Measurements from ENCODE around the gene TTC38. TPM values are rescaled to one million over a fixed set of nuclear protein-coding genes. Genes with fewer than 3 reads are reported as not detected.
A peak's percentile ranks its signal among the peaks of the same experiment; 100 is the strongest.

The TTC38 gene
- total and polyA plus RNA-seq, 9 donors = 15.6 to 29.1 (median 19.3) TPM

GRCh38 chr22:46275455-46276122, 7.8 kb downstream of the TTC38 start:
- peaks cover 76% of the 10 kb centered on the region for H3K36me3 ChIP-seq (ENCODE audit: control insufficient read depth, insufficient read depth, low read length)
- H3K9me3 ChIP-seq (replicated peaks; ENCODE audit: control insufficient read depth, low read depth, low read length) = no peaks in the 10 kb centered on the region
- DNase-seq = no peak
- no CpG with 5 or more reads among the region's 3 CpGs for WGBS (ENCODE audit: insufficient coverage)
- no peaks in the 10 kb centered on the region for H3K27me3 ChIP-seq (ENCODE audit: control insufficient read depth, insufficient read depth, low read length)
- H3K4me1 ChIP-seq (ENCODE audit: control insufficient read depth, insufficient read depth, low read length) = no peaks in the 10 kb centered on the region
- H3K27ac ChIP-seq (ENCODE audit: low read length) = no peak overlapping the region
- no peak overlapping the region for H3K4me3 ChIP-seq (ENCODE audit: low read length)

GRCh38 chr22:46276563-46276962, 8.8 kb downstream of the TTC38 start:
- H3K36me3 ChIP-seq (ENCODE audit: control insufficient read depth, insufficient read depth, low read length) = peaks cover 82% of the 10 kb centered on the region
- no CpG with 5 or more reads among the region's 7 CpGs for WGBS (ENCODE audit: insufficient coverage)

GRCh38 chr22:46278656-46279645, 11.1 kb downstream of the TTC38 start:
- no peaks in the 10 kb centered on the region for H3K4me1 ChIP-seq (ENCODE audit: control insufficient read depth, insufficient read depth, low read length)
- H3K36me3 ChIP-seq (ENCODE audit: control insufficient read depth, insufficient read depth, low read length) = peaks cover 74% of the 10 kb centered on the region
- DNase-seq = no peak
- no peaks in the 10 kb centered on the region for H3K27me3 ChIP-seq (ENCODE audit: control insufficient read depth, insufficient read depth, low read length)
- no peak overlapping the region for H3K4me3 ChIP-seq (ENCODE audit: low read length)
- H3K9me3 ChIP-seq (replicated peaks; ENCODE audit: control insufficient read depth, low read depth, low read length) = no peaks in the 10 kb centered on the region
- H3K27ac ChIP-seq (ENCODE audit: low read length) = no peak overlapping the region
- 95% methylated on average over 17 of the region's 22 CpGs for WGBS (ENCODE audit: insufficient coverage)

More at GRCh38 chr22:46276563-46276962, 8.8 kb downstream of the TTC38 start:
- H3K27ac ChIP-seq (ENCODE audit: low read length) = no peak overlapping the region
- no peak for DNase-seq
- H3K27me3 ChIP-seq (ENCODE audit: control insufficient read depth, insufficient read depth, low read length) = no peaks in the 10 kb centered on the region
- H3K9me3 ChIP-seq (replicated peaks; ENCODE audit: control insufficient read depth, low read depth, low read length) = no peaks in the 10 kb centered on the region
- H3K4me3 ChIP-seq (ENCODE audit: low read length) = no peak overlapping the region
- no peaks in the 10 kb centered on the region for H3K4me1 ChIP-seq (ENCODE audit: control insufficient read depth, insufficient read depth, low read length)

- DNase-seq = no peak
- 95% methylated on average over 11 of the region's 12 CpGs for WGBS (ENCODE audit: insufficient coverage)
- Histone ChIP-seq H3K36me3 (ENCODE audit: control insufficient read depth, insufficient read depth, low read length) (peaks cover 75% of the 10 kb centered on the region), H3K4me3 (ENCODE audit: low read length) (no peak overlapping the region), H3K4me1 (ENCODE audit: control insufficient read depth, insufficient read depth, low read length) (no peaks in the 10 kb centered on the region), H3K27ac (ENCODE audit: low read length) (no peak overlapping the region), H3K9me3 (replicated peaks; ENCODE audit: control insufficient read depth, low read depth, low read length) (no peaks in the 10 kb centered on the region), H3K27me3 (ENCODE audit: control insufficient read depth, insufficient read depth, low read length) (no peaks in the 10 kb centered on the region)
These were observed 12.4 kb downstream of the TTC38 start for GRCh38 chr22:46280063-46280817.

- Histone ChIP-seq H3K4me3 (ENCODE audit: low read length) (no peak overlapping the region), H3K27ac (ENCODE audit: low read length) (no peak overlapping the region), H3K4me1 (ENCODE audit: control insufficient read depth, insufficient read depth, low read length) (no peaks in the 10 kb centered on the region), H3K36me3 (ENCODE audit: control insufficient read depth, insufficient read depth, low read length) (peaks cover 71% of the 10 kb centered on the region), H3K27me3 (ENCODE audit: control insufficient read depth, insufficient read depth, low read length) (no peaks in the 10 kb centered on the region), H3K9me3 (replicated peaks; ENCODE audit: control insufficient read depth, low read depth, low read length) (no peaks in the 10 kb centered on the region)
- DNase-seq = peak; percentile 29
- WGBS (ENCODE audit: insufficient coverage) = 79% methylated on average over 17 of the region's 19 CpGs
These were observed 13.3 kb downstream of the TTC38 start for GRCh38 chr22:46280999-46281623.

- no peaks in the 10 kb centered on the region for H3K27me3 ChIP-seq (ENCODE audit: control insufficient read depth, insufficient read depth, low read length)
- H3K4me3 ChIP-seq (ENCODE audit: low read length) = no peak overlapping the region
- H3K27ac ChIP-seq (ENCODE audit: low read length) = no peak overlapping the region
- no peaks in the 10 kb centered on the region for H3K4me1 ChIP-seq (ENCODE audit: control insufficient read depth, insufficient read depth, low read length)
- no peaks in the 10 kb centered on the region for H3K9me3 ChIP-seq (replicated peaks; ENCODE audit: control insufficient read depth, low read depth, low read length)
- WGBS (ENCODE audit: insufficient coverage) = 94% methylated on average over 11 of the region's 13 CpGs
- H3K36me3 ChIP-seq (ENCODE audit: control insufficient read depth, insufficient read depth, low read length) = peaks cover 75% of the 10 kb centered on the region
- DNase-seq = no peak
These were observed 14.3 kb downstream of the TTC38 start for GRCh38 chr22:46281866-46282678.

- Histone ChIP-seq H3K4me1 (ENCODE audit: control insufficient read depth, insufficient read depth, low read length) (peaks cover 6% of the 10 kb centered on the region), H3K36me3 (ENCODE audit: control insufficient read depth, insufficient read depth, low read length) (peaks cover 70% of the 10 kb centered on the region), H3K9me3 (replicated peaks; ENCODE audit: control insufficient read depth, low read depth, low read length) (no peaks in the 10 kb centered on the region), H3K27ac (ENCODE audit: low read length) (no peak overlapping the region), H3K4me3 (ENCODE audit: low read length) (no peak overlapping the region), H3K27me3 (ENCODE audit: control insufficient read depth, insufficient read depth, low read length) (no peaks in the 10 kb centered on the region)
- no CpG with 5 or more reads among the region's 3 CpGs for WGBS (ENCODE audit: insufficient coverage)
- DNase-seq = no peak
These were observed 18.2 kb downstream of the TTC38 start for GRCh38 chr22:46286006-46286405.

- Histone ChIP-seq H3K36me3 (ENCODE audit: control insufficient read depth, insufficient read depth, low read length) (peaks cover 69% of the 10 kb centered on the region), H3K27me3 (ENCODE audit: control insufficient read depth, insufficient read depth, low read length) (no peaks in the 10 kb centered on the region), H3K4me1 (ENCODE audit: control insufficient read depth, insufficient read depth, low read length) (peaks cover 6% of the 10 kb centered on the region), H3K9me3 (replicated peaks; ENCODE audit: control insufficient read depth, low read depth, low read length) (no peaks in the 10 kb centered on the region), H3K4me3 (ENCODE audit: low read length) (no peak overlapping the region), H3K27ac (ENCODE audit: low read length) (no peak overlapping the region)
- DNase-seq = no peak
- 90% methylated on average over 11 of the region's 15 CpGs for WGBS (ENCODE audit: insufficient coverage)
These were observed 19.4 kb downstream of the TTC38 start for GRCh38 chr22:46286941-46287872.

Data from muscle of leg (tissue), 11 donors.